Stimulated activated naive CD4-positive, alpha-beta T cell (primary cell): ENCODE results near the gene CGAS.
"Not testable (repeated sequence)": the region's sequence is repeated elsewhere in the genome, so short reads cannot be mapped to it uniquely, and the experiment has no call there.

Experiments
- DNase-seq, 6 experiments: peaks; one replicate each; lab custom pipeline; 2025; lab: John Stamatoyannopoulos, UW

CGAS gene

DNA sequence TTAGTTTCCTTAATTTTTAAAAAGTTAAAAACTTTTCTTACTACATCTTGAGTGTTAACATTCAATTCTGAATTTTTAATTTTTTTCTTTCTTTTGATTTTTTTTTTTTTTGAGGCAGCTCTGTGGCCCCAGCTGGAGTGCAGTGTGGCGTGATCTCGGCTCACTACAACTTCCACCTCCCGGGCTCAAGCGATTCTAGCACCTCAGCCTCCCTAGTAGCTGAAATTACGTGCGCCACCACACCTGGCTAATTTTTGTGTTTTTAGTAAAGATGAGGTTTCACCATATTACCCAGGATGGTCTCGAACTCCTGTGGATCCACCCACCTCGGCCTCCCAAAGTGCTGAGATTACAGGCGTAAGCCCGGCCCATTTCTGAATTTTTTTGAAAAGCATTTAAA lies 56.2 kb downstream of the CGAS start:
- DNase-seq = no peak

DNA sequence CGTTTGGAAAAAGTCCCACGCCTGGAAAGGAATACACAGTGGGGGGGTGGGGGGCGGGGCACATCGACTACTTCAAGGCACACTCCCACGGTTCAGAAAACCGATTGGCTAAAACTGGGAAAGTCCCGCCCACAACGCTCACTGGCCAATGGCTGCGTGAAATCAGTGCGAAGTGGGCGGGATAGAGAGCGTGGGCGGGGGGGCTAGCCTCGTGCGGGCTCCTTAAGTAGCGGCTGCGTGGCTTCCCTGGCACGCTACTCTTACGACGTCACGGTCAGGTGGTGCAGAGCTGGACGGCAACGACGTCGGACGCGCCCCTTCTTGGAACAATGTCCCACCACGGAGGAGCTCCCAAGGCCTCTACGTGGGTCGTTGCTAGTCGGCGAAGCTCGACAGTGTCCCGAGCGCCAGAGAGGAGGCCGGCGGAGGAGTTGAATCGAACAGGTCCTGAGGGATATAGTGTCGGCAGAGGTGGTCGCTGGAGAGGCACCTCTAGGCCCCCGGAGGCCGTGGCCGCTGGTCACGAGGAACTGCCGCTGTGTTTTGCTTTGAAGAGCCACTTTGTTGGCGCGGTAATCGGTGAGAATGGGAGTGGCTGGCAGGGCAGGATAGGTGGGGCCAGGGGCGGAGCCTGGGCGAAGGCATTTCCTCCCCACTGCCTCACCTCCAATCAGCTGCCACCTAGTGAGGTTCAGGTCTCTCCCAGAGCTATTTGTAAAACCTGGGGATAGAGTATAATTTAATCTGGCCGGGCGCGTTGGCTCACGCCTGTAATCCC lies 57.3 kb downstream of the CGAS start, which contains the start of gene DDX43:
DDX43 (plus strand) TSS at position 252 of the 778 bp plus-strand sequence; CDS start at position 330, 78 bp downstream.
- peak in 5 of 6 experiments; percentile 11 to 55 (median 24) for DNase-seq

DNA sequence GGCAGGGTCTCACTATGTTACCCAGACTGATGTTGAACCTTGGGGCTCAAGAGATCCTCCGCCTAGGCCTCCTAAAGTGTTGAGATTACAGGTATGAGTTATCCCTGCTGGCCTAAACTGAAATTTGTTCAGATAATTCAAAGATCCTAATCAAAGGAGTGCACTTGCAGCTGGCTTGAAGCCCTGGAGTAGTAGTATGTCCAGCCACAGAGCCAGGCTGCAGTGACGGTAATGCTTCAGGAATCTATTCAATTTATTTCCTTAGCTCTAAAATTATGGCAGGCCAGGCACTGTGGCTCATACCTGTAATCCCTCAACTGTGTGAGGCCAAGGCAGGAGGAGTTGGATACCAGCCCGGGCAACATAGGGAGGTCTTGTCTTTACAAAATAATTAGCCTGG lies 58.8 kb downstream of the CGAS start:
- DNase-seq = no peak

DNA sequence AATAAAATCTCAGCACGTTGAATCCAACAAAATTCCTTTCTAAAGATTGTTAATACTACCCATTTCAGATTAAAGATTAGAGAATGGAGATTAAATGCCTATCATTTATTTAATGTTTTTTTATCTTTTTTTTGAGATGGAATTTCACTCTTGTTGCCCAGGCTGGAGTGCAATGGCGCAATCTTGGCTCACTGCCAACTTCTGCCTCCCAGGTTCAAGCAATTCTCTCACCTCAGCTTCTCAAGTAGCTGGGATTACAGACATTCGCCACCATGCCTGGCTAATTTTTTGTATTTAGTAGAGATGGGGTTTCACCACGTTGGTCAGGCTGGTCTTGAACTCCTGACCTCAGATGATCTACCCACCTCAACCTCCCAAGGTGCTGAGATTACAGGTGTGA lies 59.9 kb downstream of the CGAS start:
- not testable (repeated sequence) for DNase-seq

DNA sequence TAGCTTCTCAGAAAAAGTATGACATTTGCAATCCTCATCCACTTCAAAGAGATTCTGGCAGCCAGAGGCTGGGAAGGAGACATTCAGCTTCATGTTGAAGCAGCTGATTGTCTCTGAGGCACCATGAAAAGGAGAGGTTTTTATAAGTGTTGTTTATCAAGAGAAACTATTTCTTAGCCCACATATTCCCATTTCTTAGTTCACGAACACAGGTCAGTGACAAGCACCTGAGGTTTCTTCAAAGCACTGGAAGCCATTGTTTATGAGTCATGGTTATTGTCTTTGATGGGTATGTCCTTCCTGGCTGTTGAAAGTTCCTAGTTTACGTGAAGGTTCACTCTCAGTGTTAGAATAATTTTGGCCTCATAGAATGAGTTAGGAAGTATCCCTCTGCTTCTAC lies 60.4 kb downstream of the CGAS start:
- DNase-seq = no peak

DNA sequence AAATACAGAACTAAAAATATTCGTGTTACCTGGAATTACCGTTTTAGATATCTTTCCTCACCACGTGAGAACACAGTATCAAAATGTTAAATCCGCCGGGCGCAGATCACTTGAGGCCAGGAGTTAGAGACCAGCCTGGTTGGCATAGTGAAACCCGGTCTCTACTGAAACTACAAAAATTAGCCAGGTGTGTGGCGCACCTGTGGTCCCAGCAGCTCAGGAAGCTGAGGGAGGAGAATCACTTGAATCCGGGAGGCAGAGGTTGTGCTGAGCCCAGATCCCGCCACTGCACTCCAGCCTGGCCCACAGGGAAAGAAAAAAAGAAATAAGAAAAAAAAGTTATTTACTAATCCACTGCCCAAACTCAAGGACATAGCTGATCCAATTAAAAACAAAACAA lies 62.2 kb downstream of the CGAS start:
- DNase-seq = no peak

DNA sequence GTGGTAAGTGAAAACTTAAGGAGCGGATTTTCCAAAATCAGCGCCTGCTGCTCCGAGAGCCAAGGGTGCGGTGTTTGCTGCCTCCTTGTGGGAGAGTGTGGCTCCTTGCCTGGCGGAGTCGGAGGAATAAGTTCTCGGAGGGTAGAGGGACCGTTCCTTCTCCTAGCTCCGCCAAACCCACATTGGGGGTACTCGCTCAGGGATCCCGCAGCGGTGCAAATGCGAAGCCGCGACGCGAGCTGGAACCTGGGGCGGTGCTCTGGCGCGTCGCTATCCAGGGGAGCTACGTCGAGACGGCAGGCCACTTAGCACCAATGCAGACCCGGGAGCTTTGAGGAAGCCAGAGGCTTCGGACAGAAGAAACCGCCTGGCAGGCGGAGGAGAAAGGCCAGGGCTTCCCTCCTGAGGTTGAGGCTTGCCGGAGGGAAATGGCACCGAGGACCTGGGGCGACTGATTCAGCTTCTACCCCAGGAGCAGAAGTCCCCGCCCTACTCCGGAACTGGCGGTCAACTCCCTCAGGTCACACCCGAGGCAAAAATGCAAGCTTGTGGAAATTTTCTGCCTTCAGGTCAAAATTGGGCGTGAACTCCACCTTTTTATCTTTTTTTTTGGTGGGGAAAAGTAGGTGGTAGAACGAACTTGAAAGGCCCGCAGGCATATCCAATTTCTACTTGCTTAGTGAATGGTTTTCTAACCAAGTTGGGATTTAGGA lies 63.1 kb downstream of the CGAS start:
- DNase-seq = peak in 2 of 6 experiments; percentile 6 to 15

DNA sequence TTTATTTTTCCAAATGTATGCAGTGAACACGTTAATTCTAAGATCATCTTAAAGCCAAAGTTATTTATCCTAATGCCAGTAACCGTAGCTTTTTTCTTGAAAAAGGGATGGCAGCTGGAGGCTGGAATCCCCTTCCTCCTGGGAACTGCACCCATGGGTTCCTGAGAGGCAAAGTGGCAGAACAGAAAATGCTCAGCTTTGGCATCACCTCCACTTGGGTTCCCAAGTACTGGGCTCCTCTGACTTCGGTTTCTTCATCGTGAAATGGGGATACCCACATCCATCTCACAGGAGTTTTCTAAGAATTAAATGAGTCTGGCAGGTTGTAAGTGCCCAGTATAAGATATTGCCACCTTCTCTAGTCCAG lies 63.7 kb downstream of the CGAS start:
- no peak for DNase-seq

DNA sequence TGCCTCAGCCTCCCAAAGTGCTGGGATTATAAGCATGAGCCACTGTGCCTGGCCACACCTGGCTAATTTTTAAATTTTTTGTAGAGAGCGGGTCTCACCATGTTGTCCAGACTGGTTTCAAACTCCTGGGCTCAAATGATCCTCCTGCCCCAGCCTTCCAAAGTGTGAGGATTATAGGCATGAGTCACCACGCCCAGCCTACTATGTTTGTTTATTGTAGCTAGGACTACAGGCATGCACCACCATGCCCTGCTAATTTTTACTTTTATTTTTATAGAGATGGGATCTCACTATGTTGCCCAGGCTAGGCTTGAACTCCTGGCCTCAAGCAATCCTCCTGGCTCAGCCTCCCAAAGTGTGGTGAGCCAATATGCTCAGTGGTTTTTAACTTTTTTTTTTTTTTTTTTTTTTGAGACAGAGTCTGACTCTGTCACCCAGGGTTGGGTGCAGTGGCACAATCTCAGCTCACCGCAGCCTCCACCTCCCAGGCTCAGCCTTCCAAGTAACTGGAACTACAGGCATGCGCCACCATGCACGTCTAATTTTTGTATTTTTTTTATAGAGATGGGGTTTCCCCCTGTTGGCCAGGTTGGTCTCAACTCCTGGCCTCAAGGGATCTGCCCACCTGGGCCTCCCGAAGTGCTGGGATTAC lies 69.5 kb downstream of the CGAS start:
- DNase-seq = no peak

DNA sequence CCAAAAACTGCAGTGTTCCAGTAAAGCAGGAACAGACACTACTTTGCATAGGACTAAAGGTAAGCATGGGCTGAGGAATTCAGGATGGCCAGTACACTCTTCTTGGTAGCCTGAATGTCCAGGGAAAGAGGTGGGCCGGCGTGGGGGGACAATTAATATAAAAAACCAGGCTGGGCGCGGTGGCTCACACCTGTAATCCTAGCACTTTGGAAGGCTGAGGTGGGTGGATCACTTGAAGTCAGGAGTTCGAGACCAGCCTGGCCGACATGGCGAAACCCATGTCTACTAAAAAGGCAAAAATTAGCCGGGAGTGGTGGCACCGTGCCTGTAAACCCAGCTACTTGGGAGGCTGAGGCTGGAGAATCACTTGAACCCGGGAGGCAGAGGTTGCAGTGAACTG lies 70.6 kb downstream of the CGAS start:
- not testable (repeated sequence) for DNase-seq

DNA sequence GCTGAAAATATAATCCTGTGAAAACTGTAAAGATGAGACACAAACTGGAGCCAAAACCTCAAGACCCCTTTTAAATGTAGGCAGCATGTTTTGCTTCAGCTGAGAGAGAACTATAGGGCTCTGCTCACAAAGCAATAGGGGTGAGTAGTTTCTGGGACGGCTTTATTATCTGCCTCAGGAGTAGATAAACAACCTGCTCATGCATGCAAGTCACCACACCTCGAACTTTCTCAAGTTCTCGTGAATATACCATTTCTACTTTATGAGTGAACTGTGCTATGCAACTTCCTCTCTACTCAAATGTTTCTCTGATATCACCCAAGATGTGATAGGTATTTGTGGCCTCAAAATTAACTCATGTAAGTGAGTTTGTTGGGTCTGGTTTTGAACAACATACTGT lies 74.9 kb downstream of the CGAS start:
- DNase-seq = no peak

DNA sequence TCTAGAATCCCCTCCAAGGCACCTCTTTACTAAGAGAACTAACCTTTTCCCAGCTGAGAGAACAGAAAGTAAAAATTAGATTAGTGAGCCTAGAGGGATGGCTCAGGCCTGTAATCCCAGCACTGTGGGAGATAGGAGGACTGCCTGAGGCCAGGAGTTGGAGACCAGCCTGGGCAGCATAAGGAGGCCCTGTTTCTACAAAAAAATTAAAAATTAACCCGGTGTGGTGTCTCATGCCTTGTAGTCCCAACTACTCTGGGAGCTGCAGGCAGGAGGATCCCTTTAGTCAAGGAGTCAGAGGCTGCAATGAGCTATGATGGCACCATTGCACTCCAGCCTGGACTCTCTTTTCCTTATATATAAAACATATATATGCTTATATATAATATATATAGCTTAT lies 76.9 kb downstream of the CGAS start:
- DNase-seq = no peak
